ENCODE results near the gene HOXA6. TPM values are rescaled to one million over a fixed set of nuclear protein-coding genes. Genes with fewer than 3 reads are reported as not detected.

HOXA6 gene
- total RNA-seq, 1 donor from 2014 or later = not detected

GRCh38 chr7:27145165-27145913 is 2.2 kb downstream of the HOXA6 start:
- ATAC-seq (ENCODE audit: low read depth) (no peak), DNase-seq (no peak)
- H3K27me3 Mint-ChIP-seq = peaks cover 52% of the 10 kb centered on the region
- ChIA-PET POLR2A (no interaction called here), CTCF (no interaction called here)
- no peaks in the 10 kb centered on the region for H3K36me3 Mint-ChIP-seq (ENCODE audit: low read depth)
- no peak overlapping the region for H3K27ac Mint-ChIP-seq
- no peaks in the 10 kb centered on the region for H3K9me3 Mint-ChIP-seq
- H3K4me3 Mint-ChIP-seq = no peak overlapping the region
- H3K4me1 Mint-ChIP-seq = peaks cover 20% of the 10 kb centered on the region
- no peak for TF ChIP-seq CTCF (IDR thresholded peaks at IDR 0.05)
- intact Hi-C loops (cut with micrococcal nuclease) = no loop called here

GRCh38 chr7:27144781-27145164 is 2.8 kb downstream of the HOXA6 start:
- no peak for DNase-seq
- intact Hi-C loops (cut with micrococcal nuclease) = no loop called here
- CTCF ChIA-PET = interaction anchor here (1.4 kb wide), 1 partner anchor 287 kb away, joined by 3 read pairs; no protein-coding TSS in a partner anchor

GRCh38 chr7:27143950-27144780 is 3.4 kb downstream of the HOXA6 start:
- Mint-ChIP-seq H3K4me3 (no peak overlapping the region), H3K4me1 (peaks cover 19% of the 10 kb centered on the region), H3K27me3 (peaks cover 49% of the 10 kb centered on the region), H3K36me3 (ENCODE audit: low read depth) (no peaks in the 10 kb centered on the region), H3K9me3 (no peaks in the 10 kb centered on the region), H3K27ac (no peak overlapping the region)
- no peak for TF ChIP-seq CTCF (IDR thresholded peaks at IDR 0.05)
- DNase-seq (no peak), ATAC-seq (ENCODE audit: low read depth) (no peak)
- CTCF ChIA-PET = interaction anchor here (1.4 kb wide), 1 partner anchor 287 kb away, joined by 3 read pairs; no protein-coding TSS in a partner anchor
- intact Hi-C loops (cut with micrococcal nuclease) = no loop called here
- POLR2A ChIA-PET = interaction anchor here (0.9 kb wide), 1 partner anchor 288 kb away, joined by 3 read pairs; no protein-coding TSS in a partner anchor

More at GRCh38 chr7:27144781-27145164, 2.8 kb downstream of the HOXA6 start:
- no peak for ATAC-seq (ENCODE audit: low read depth)
- no peak for TF ChIP-seq CTCF (IDR thresholded peaks at IDR 0.05)
- Mint-ChIP-seq H3K4me1 (peaks cover 19% of the 10 kb centered on the region), H3K9me3 (no peaks in the 10 kb centered on the region), H3K4me3 (no peak overlapping the region), H3K27me3 (peaks cover 53% of the 10 kb centered on the region), H3K27ac (no peak overlapping the region), H3K36me3 (ENCODE audit: low read depth) (no peaks in the 10 kb centered on the region)
- POLR2A ChIA-PET = no interaction called here

GRCh38 chr7:27143023-27143949 is 4.3 kb downstream of the HOXA6 start, which contains the start of gene HOXA5:
Gene HOXA5, minus strand, starts transcription at chr7:27143681. Its CDS starts 74 bp downstream, at chr7:27143607.
- H3K4me1 Mint-ChIP-seq = peaks cover 15% of the 10 kb centered on the region
- no peak for TF ChIP-seq CTCF (IDR thresholded peaks at IDR 0.05)
- H3K27me3 Mint-ChIP-seq = peaks cover 44% of the 10 kb centered on the region
- H3K4me3 Mint-ChIP-seq = peak within 1 kb of the TSS; percentile 62
- intact Hi-C loops (cut with micrococcal nuclease) = no loop called here
- DNase-seq = no peak
- CTCF ChIA-PET = interaction anchor here (1.4 kb wide), 1 partner anchor 286 kb away, joined by 3 read pairs; no protein-coding TSS in a partner anchor
- H3K27ac Mint-ChIP-seq = no peak within 1 kb of the TSS
- ATAC-seq (ENCODE audit: low read depth) = peak; percentile 28
- POLR2A ChIA-PET = interaction anchor here (0.9 kb wide), 1 partner anchor 287 kb away, joined by 3 read pairs; no protein-coding TSS in a partner anchor
- H3K9me3 Mint-ChIP-seq = no peaks in the 10 kb centered on the region
- H3K36me3 Mint-ChIP-seq (ENCODE audit: low read depth) = no peaks in the 10 kb centered on the region

All from activated B cell treated with CpG ODN at 0.5 μM for 24 hours (primary cell).